RWPE1 (cell line): Measurements from ENCODE around the gene FAIM2.

Experiments
- CTCF ChIA-PET: fragments of 350-600 bp; sonication (Branson Sonifier 250); formaldehyde crosslinking; extraction: SDS; loops from one replicate; lab custom pipeline; 2021; lab: Yijun Ruan, JAX
- POLR2A ChIA-PET: fragments of 400-600 bp; formaldehyde crosslinking; extraction: SDS; loops from one replicate; lab custom pipeline; 2020; ENCODE audit warnings: antibody characterized with exemption; ENCODE audit not compliant: low non-redundant PET; lab: Yijun Ruan, JAX
- DNase-seq: peaks from one replicate; pipeline ENCODE4 v3.0.0; 2012; ENCODE audit warnings: low spot score
- H3K27ac ChIP-seq: fragments of 450-650 bp; 2 replicates; pipeline ENCODE4 v1.5.1; 2017
- TF ChIP-seq, protein P1 (sequence below): fragments of 450-650 bp; conservative IDR thresholded peaks from 2 replicates; pipeline ENCODE4 v1.5.1; 2017; ENCODE audit warnings: low read depth, mild to moderate bottlenecking

FAIM2 gene

DNA sequence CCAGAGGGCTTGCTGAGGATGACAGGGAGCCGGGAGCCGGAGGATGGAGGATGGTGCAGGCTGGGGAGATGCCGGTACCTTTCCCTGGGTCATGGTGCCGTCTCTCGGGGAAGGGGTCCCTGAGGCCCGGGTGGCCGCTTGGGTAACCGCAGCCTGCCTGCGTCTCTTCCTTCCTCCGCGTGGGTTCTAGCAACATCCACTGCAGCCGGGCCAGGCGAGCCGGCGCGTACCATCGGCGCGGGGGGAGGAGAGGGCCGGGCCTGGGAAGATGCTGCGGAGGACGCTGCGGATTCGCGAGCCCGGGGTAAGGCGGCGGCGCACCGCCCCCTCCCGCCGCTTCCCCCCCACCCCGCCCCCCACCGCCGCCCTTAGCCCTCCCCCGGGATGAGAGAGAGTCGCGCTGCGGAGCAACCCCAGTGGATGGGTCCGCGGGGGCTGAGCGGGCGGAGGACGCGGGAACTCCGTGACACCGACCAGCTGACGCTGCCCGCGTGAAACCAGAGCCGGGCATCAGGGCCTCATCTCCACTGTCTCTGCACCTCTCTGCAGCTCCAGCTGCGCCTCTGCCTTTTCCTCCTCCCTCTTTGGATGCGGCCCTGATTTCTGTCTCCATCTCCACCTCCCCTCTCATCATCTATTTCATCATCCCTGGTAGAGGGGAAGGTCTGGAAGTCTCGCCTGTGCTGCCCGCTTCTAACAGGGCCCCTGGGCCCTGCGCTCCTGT is at the start of gene FAIM2:
Gene FAIM2 (minus strand): TSS at position 201 of the 724 bp plus-strand sequence. CDS start 108 bp downstream, at position 93.
- no peak within 1 kb of the TSS for H3K27ac ChIP-seq
- TF ChIP-seq, protein P1, sequence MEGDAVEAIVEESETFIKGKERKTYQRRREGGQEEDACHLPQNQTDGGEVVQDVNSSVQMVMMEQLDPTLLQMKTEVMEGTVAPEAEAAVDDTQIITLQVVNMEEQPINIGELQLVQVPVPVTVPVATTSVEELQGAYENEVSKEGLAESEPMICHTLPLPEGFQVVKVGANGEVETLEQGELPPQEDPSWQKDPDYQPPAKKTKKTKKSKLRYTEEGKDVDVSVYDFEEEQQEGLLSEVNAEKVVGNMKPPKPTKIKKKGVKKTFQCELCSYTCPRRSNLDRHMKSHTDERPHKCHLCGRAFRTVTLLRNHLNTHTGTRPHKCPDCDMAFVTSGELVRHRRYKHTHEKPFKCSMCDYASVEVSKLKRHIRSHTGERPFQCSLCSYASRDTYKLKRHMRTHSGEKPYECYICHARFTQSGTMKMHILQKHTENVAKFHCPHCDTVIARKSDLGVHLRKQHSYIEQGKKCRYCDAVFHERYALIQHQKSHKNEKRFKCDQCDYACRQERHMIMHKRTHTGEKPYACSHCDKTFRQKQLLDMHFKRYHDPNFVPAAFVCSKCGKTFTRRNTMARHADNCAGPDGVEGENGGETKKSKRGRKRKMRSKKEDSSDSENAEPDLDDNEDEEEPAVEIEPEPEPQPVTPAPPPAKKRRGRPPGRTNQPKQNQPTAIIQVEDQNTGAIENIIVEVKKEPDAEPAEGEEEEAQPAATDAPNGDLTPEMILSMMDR = no peak
- POLR2A ChIA-PET = interaction anchor here (1.1 kb wide), 1 partner anchor 61 kb away, joined by 3 read pairs; the partner anchor contains the start of gene BCDIN3D
- DNase-seq = no peak
- CTCF ChIA-PET = no interaction called here

DNA sequence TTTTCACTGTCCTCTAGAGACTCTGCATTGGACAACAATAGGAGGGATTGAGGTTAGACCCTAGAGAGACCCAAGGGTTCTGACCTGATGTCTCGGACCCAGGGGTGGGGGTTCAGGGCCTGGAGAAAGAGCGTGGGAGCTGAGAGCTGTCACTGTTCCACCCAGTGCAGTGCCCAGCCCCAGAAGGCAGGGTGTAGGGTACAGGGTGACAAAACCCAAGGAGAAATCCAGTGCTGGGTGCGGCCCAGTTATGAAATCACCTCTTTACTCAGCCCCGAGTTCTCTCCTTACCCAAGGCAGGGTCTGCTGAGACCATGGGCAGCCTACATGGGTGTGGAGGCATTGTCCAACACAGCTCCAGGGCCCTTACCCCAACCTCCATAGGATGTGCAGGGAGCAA is 49.5 kb upstream of the FAIM2 start:
- DNase-seq = no peak
- TF ChIP-seq, protein P1 = no peak
- H3K27ac ChIP-seq = no peak overlapping the region
- CTCF ChIA-PET = interaction anchor here (1.1 to 1.2 kb wide), 2 partner anchors 8 to 85 kb away, joined by 5 read pairs; no protein-coding TSS in a partner anchor
- POLR2A ChIA-PET = no interaction called here

DNA sequence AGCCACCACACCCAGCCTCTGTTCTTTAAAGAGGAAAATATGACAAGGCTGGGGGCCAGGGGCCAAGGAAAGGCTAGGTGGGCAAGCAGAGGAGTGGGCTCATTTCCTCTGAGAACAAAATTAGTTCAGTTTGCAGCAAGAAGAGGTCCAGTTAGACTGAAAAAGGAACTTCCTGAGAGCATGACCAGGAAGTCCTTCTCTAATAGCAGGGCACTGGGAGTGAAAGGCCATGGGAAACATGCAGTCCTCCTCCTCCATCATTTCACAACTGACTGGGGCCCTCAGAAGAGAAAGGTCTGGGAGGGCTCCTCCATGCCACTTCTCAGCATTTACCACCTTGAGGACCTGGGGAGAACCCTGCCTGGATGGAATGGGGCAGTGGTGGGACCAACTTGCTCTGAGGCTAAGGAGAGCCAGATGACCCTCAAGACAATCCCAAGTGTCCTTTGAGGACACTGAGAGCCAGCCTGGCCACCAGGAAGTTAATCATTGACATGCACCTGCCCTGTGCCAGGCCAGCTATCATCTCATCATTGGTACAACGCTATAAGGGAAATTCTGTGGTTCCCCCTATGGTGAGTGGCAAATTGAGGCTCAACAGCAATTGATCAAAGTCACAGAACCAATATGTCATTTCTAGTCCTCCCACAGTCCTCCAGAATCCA is 48.8 kb upstream of the FAIM2 start:
- TF ChIP-seq, protein P1 = no peak
- ChIA-PET POLR2A (no interaction called here), CTCF (no interaction called here)
- no peak overlapping the region for H3K27ac ChIP-seq
- DNase-seq = no peak

DNA sequence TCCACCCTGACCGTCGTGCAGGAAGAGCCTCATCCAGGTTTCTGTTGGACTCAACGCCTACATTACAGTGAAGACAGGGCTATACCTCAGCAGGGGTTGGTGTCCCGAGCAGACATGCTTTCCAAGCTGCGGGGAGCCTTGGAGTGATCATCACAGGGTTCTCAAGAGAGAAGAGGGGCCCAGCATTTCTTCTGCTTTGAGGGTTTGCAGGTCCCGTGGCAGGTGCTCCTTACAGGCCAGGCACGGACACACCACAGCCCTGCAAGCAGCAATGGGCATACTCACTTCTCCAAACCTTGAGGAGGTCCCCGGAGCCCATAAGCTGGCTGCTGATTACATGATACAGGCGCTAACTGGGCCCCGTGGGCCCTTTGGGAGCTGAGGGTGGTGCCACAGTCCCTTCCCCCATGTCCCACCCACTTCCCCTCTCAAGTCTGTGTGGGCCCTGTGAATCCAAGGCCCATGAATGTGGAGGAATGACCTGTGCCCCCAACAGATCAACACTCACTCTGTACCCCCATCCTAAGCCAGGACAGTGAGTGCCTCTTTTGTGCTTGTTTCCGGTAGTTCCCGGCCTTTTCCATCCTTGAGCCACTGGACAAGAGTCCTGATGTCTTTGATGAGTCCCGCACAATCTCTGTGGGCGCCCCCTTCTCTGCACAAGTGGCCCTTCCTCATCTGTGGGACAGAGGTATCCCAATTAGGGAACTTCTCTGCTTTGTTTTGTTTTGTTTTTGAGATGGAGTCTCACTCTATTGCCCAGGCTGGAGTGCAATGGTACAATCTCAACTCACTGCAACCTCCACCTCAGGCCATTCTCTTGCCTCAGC is 47.9 kb upstream of the FAIM2 start:
- DNase-seq = no peak
- POLR2A ChIA-PET = interaction anchor here (0.6 kb wide), 1 partner anchor 11 kb away, joined by 3 read pairs; no protein-coding TSS in a partner anchor
- TF ChIP-seq, protein P1 = no peak
- no peak overlapping the region for H3K27ac ChIP-seq
- CTCF ChIA-PET = no interaction called here

GRCh38 chr12:49950273-49951251 is 46.9 kb upstream of the FAIM2 start, which contains the start of gene AQP2:
TSS of gene AQP2 (plus strand) at chr12:49950737. CDS start at chr12:49950831, 94 bp downstream.
- CTCF ChIA-PET = interaction anchor here (0.5 to 1.1 kb wide), 4 partner anchors 83 to 213 kb away, joined by 3 to 5 read pairs (median 4); no protein-coding TSS in a partner anchor
- H3K27ac ChIP-seq = no peak within 1 kb of the TSS

More at GRCh38 chr12:49950273-49951251, 46.9 kb upstream of the FAIM2 start, which contains the start of gene AQP2:
- POLR2A ChIA-PET = no interaction called here
- TF ChIP-seq, protein P1 = no peak
- DNase-seq = no peak
